ENCODE results near the gene TRPC4. TPM values are rescaled to one million over a fixed set of nuclear protein-coding genes. Genes with fewer than 3 reads are reported as not detected.

Gene TRPC4
- total RNA-seq, 1 donor from 2014 or later = 7.5 TPM

- H3K27me3 Mint-ChIP-seq (ENCODE audit: low read depth) = peaks cover 2% of the 10 kb centered on the region
- peaks cover 5% of the 10 kb centered on the region for H3K9me3 Mint-ChIP-seq
- no peak overlapping the region for H3K4me3 Mint-ChIP-seq
- no peak for DNase-seq (ENCODE audit: low spot score in 2 of 2, unreplicated experiment in 2 of 2)
- no peaks in the 10 kb centered on the region for H3K4me1 Mint-ChIP-seq
- TF ChIP-seq CTCF (IDR thresholded peaks at IDR 0.05; ENCODE audit: unreplicated experiment) = no peak
- H3K36me3 Mint-ChIP-seq = no peaks in the 10 kb centered on the region
- no peak overlapping the region for H3K27ac Mint-ChIP-seq
Observed at GRCh38 chr13:37886879-37887278, 17.3 kb upstream of the TRPC4 start.

- DNase-seq (ENCODE audit: low spot score in 2 of 2, unreplicated experiment in 2 of 2) = no peak
- Mint-ChIP-seq H3K9me3 (peaks cover 5% of the 10 kb centered on the region), H3K4me3 (no peak overlapping the region), H3K36me3 (no peaks in the 10 kb centered on the region), H3K27ac (no peak overlapping the region), H3K4me1 (no peaks in the 10 kb centered on the region), H3K27me3 (ENCODE audit: low read depth) (peaks cover 2% of the 10 kb centered on the region)
- no peak for TF ChIP-seq CTCF (IDR thresholded peaks at IDR 0.05; ENCODE audit: unreplicated experiment)
Observed at GRCh38 chr13:37884674-37885073, 15.1 kb upstream of the TRPC4 start.

DNA sequence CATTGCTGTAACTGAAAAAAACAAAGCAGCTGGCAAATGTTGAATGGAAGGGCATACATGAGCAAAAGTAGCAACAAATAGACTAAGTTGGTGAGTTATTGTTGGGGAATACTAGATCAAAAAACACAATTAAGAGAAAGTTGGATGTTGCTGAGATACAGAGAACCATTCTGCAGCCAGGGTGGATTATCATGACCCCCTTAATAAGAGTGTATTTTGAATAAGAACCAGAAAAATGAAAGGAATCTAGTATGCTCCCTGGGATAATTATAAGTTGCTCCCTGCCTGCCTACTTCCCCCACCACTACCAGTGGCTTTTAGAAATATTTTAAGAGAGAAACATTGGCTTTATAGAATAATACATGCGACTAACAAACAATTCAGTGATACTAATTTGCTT, 14.5 kb upstream of the TRPC4 start:
- TF ChIP-seq CTCF (IDR thresholded peaks at IDR 0.05; ENCODE audit: unreplicated experiment) = no peak
- H3K4me1 Mint-ChIP-seq = no peaks in the 10 kb centered on the region
- no peak overlapping the region for H3K4me3 Mint-ChIP-seq
- H3K27me3 Mint-ChIP-seq (ENCODE audit: low read depth) = peaks cover 2% of the 10 kb centered on the region
- H3K27ac Mint-ChIP-seq = no peak overlapping the region
- no peak for DNase-seq (ENCODE audit: low spot score in 2 of 2, unreplicated experiment in 2 of 2)
- H3K36me3 Mint-ChIP-seq = no peaks in the 10 kb centered on the region
- H3K9me3 Mint-ChIP-seq = peaks cover 5% of the 10 kb centered on the region

DNA sequence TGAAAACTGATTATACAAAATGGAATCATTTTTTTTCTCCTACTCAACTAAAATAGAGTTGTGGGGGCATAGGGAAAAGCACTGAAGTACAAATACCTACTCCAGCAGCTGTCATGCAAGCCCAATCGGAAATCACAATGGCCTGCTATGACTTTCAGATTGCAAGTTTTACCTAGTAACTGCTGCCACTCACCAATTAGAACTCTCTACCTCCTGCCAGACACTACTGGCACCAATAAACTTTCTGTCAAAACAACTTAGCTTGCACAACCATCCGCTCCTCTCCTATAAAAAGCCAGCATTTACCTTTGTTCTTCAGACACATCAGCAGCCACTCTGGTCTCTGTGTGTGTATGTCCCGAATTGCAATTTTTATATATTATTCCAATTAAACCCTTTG, 9.3 kb upstream of the TRPC4 start:
- no peaks in the 10 kb centered on the region for H3K36me3 Mint-ChIP-seq
- DNase-seq (ENCODE audit: low spot score in 2 of 2, unreplicated experiment in 2 of 2) = no peak
- no peaks in the 10 kb centered on the region for H3K27me3 Mint-ChIP-seq (ENCODE audit: low read depth)
- TF ChIP-seq CTCF (IDR thresholded peaks at IDR 0.05; ENCODE audit: unreplicated experiment) = no peak
- no peaks in the 10 kb centered on the region for H3K9me3 Mint-ChIP-seq
- no peak overlapping the region for H3K4me3 Mint-ChIP-seq
- H3K4me1 Mint-ChIP-seq = no peaks in the 10 kb centered on the region
- no peak overlapping the region for H3K27ac Mint-ChIP-seq

GRCh38 chr13:37878496-37878895, 8.9 kb upstream of the TRPC4 start:
- no peaks in the 10 kb centered on the region for H3K36me3 Mint-ChIP-seq

More at GRCh38 chr13:37878496-37878895, 8.9 kb upstream of the TRPC4 start:
- Mint-ChIP-seq H3K27me3 (ENCODE audit: low read depth) (no peaks in the 10 kb centered on the region), H3K27ac (no peak overlapping the region), H3K9me3 (no peaks in the 10 kb centered on the region), H3K4me1 (no peaks in the 10 kb centered on the region), H3K4me3 (no peak overlapping the region)
- no peak for DNase-seq (ENCODE audit: low spot score in 2 of 2, unreplicated experiment in 2 of 2)
- no peak for TF ChIP-seq CTCF (IDR thresholded peaks at IDR 0.05; ENCODE audit: unreplicated experiment)
